Naive B cell (primary cell): ENCODE results near the gene RBMS3. TPM values are rescaled to one million over a fixed set of nuclear protein-coding genes. Genes with fewer than 3 reads are reported as not detected.

ENCODE experiments used
- ATAC-seq, 2 donors: fragments of 150-1000 bp; cut with Tn5 transposase; 2 replicates each; pipeline ENCODE4 v1.10.0; 2021; ENCODE audit warnings: low read depth in 2 of 2, mild to moderate bottlenecking in 2 of 2, moderate library complexity in 2 of 2
- DNase-seq: peaks from one replicate; pipeline ENCODE4 v3.0.0; 2022
- H3K27ac Mint-ChIP-seq, 6 donors: one replicate each; pipeline ENCODE4 v1.8.0; 2020 to 2022; ENCODE audit warnings: mild to moderate bottlenecking in 6 of 6, mixed read lengths in 6 of 6, moderate library complexity in 5 of 6, inconsistent platforms in 2 of 6
- H3K27me3 Mint-ChIP-seq, 3 donors: one replicate each; pipeline ENCODE4 v1.8.0; 2021 to 2022; ENCODE audit warnings: mixed read lengths in 3 of 3, mild to moderate bottlenecking in 1 of 3
- H3K36me3 Mint-ChIP-seq, 2 donors: one replicate each; pipeline ENCODE4 v1.8.0; 2020 to 2022; ENCODE audit warnings: mixed read lengths in 2 of 2, inconsistent platforms in 1 of 2, mild to moderate bottlenecking in 1 of 2
- H3K4me1 Mint-ChIP-seq, 3 donors: one replicate each; pipeline ENCODE4 v1.8.0; 2020 to 2022; ENCODE audit warnings: mixed read lengths in 3 of 3, inconsistent platforms in 1 of 3, mild to moderate bottlenecking in 1 of 3, moderate library complexity in 1 of 3
- H3K4me3 Mint-ChIP-seq, 8 donors: one replicate each; pipeline ENCODE4 v1.8.0; 2020 to 2022; ENCODE audit warnings: mild to moderate bottlenecking in 8 of 8, mixed read lengths in 8 of 8, moderate library complexity in 8 of 8, inconsistent platforms in 2 of 8
- H3K9me3 Mint-ChIP-seq, 7 donors: one replicate each; pipeline ENCODE4 v1.8.0; 2020 to 2022; ENCODE audit warnings: mixed read lengths in 7 of 7, mild to moderate bottlenecking in 5 of 7, inconsistent platforms in 2 of 7, moderate library complexity in 1 of 7
- polyA plus RNA-seq, 6 donors: library from polyadenylated mRNA; unstranded; fragments of 300-500 nt; fragmentation: Illumina TruSeq; gene quantifications; one replicate each; pipeline ENCODE4 v1.2.3, GENCODE V29; 2021; ENCODE audit warnings: low read depth in 6 of 6

Gene RBMS3
- polyA plus RNA-seq, 6 donors from 2014 or later, result 0.12 to 1.3 (median 0.45) TPM; not detected in 3

DNA sequence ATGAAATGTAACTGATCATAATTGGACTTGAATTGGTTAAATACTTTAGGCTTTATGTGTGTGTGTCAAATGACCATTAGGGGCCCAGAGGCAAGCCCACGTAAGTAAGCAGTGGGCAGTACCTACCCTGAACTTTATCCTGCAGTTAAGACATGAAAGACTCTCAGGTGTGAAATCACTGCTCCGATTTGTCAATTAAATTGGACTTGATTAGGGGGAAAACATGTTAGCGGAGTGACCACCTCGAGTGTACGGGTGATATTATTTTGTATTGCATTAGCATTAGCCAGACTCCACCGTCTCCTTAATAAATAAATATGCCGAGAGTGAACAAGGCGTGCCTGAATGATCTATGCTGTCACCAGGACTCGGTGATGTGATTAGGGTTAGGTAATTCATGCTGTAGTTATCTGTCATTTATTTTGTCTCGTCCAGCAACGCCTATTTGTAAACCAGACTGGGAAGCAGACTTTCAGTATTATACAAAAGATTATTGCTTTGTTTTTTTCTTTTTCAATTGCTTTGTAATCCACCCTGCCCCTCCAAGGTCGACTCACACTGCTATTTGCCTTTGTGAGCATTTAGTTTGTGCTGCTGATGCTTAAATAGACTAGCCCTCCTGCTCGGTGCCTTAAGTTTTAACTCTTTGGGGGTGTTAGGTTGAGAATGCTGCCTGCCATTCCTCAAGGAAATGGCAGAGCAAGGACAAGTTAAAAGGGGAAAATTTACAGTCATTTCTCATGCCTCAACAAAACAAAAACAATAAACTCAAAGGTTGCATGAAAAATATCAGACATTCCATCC, 1.8 kb downstream of the RBMS3 start:
- Mint-ChIP-seq H3K36me3 (no peaks in the 10 kb centered on the region), H3K4me3 (peak overlapping the region in 7 of 8 donors; percentile 4 to 92 (median 82)), H3K27ac (no peak overlapping the region), H3K27me3 (peaks cover 0 to 14% (median 8%) of the 10 kb centered on the region in 3 donors), H3K9me3 (no peaks in the 10 kb centered on the region), H3K4me1 (peaks cover 23 to 30% (median 25%) of the 10 kb centered on the region in 3 donors)
- DNase-seq (no peak), ATAC-seq (no peak)

GRCh38 chr3:29283231-29284119, 2.6 kb downstream of the RBMS3 start:
- peaks cover 23 to 30% (median 25%) of the 10 kb centered on the region in 3 donors for H3K4me1 Mint-ChIP-seq
- peaks cover 0 to 14% (median 8%) of the 10 kb centered on the region in 3 donors for H3K27me3 Mint-ChIP-seq
- peak overlapping the region in 2 of 6 donors; percentile 1 to 33 for H3K27ac Mint-ChIP-seq
- H3K4me3 Mint-ChIP-seq, result peak overlapping the region in 1 of 8 donors; percentile 10
- H3K9me3 Mint-ChIP-seq, result no peaks in the 10 kb centered on the region
- DNase-seq (no peak), ATAC-seq (no peak)
- no peaks in the 10 kb centered on the region for H3K36me3 Mint-ChIP-seq

DNA sequence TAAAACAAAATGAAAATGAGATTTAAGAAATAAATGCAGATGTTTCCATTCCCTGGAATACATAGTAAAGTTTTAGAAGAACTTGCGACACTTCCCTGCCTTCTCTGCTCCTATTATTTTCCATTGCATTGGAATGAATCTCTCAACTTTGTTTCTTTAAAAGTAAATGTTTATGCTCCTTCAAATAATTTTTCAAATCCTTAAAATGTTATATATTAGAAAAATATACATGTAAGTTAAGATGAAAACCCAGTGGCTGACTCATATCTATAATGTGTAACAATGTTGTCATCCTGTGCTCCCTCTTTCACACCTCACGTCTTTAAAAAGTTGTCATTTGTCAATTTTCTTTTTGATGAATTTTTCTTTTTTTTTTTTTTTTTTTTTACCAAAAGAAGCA, 3.6 kb downstream of the RBMS3 start:
- peaks cover 23 to 30% (median 25%) of the 10 kb centered on the region in 3 donors for H3K4me1 Mint-ChIP-seq
- DNase-seq, result no peak

GRCh38 chr3:29285471-29286071, 4.7 kb downstream of the RBMS3 start:
- Mint-ChIP-seq H3K4me3 (no peak overlapping the region), H3K9me3 (no peaks in the 10 kb centered on the region), H3K27ac (no peak overlapping the region), H3K36me3 (no peaks in the 10 kb centered on the region), H3K4me1 (peaks cover 19 to 22% (median 21%) of the 10 kb centered on the region in 3 donors), H3K27me3 (peaks cover 0 to 14% (median 8%) of the 10 kb centered on the region in 3 donors)
- ATAC-seq (no peak), DNase-seq (no peak)

More for the DNA sequence above, 3.6 kb downstream of the RBMS3 start:
- H3K36me3 Mint-ChIP-seq, result no peaks in the 10 kb centered on the region
- no peak overlapping the region for H3K4me3 Mint-ChIP-seq
- H3K9me3 Mint-ChIP-seq, result no peaks in the 10 kb centered on the region
- no peak for ATAC-seq
- H3K27ac Mint-ChIP-seq, result no peak overlapping the region
- peaks cover 0 to 14% (median 8%) of the 10 kb centered on the region in 3 donors for H3K27me3 Mint-ChIP-seq

DNA sequence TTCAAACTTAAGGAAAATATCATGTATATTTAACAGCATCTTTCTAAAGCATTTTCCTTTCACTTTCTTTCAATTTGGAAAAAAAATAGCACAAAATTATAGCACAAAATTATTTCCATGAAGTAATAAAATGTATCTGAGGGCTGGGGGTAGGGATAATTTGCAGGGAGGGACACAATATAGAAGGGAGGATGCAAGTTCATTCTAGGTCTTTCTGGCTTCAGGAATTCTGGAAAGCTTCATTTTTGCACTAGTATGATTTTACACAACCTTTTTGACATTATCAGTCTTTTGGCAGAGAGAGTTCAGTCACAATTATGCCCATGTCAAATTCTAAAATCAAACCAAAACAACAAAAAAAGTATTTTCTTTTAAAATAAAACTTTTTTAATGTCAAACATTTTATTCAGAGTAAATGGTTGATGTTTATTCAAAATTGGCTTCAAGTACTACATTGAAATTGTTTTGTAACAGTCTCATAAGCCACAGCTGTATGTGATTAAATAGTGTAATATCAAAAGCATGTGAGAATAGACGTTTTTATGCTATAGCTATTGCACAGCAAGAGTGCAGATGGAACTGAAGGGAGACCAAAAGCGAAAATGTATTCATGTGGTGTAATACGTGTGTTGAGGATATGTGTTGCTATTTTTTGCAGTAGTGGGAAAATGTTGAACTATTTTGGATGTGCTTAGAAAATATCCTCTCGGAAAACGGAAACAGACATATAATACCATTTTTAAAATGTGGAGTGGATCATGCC, 5.8 kb downstream of the RBMS3 start:
- peaks cover 8 to 12% (median 10%) of the 10 kb centered on the region in 3 donors for H3K4me1 Mint-ChIP-seq
- H3K4me3 Mint-ChIP-seq, result no peak overlapping the region

GRCh38 chr3:29290596-29290995, 9.7 kb downstream of the RBMS3 start:
- Mint-ChIP-seq H3K27me3 (no peaks in the 10 kb centered on the region), H3K27ac (no peak overlapping the region), H3K36me3 (no peaks in the 10 kb centered on the region), H3K4me3 (no peak overlapping the region), H3K9me3 (no peaks in the 10 kb centered on the region), H3K4me1 (no peaks in the 10 kb centered on the region)
- DNase-seq (no peak), ATAC-seq (no peak)

More for the DNA sequence above, 5.8 kb downstream of the RBMS3 start:
- Mint-ChIP-seq H3K36me3 (no peaks in the 10 kb centered on the region), H3K27me3 (peaks cover 0 to 8% (median 4%) of the 10 kb centered on the region in 3 donors), H3K9me3 (no peaks in the 10 kb centered on the region), H3K27ac (no peak overlapping the region)
- ATAC-seq (no peak), DNase-seq (no peak)

DNA sequence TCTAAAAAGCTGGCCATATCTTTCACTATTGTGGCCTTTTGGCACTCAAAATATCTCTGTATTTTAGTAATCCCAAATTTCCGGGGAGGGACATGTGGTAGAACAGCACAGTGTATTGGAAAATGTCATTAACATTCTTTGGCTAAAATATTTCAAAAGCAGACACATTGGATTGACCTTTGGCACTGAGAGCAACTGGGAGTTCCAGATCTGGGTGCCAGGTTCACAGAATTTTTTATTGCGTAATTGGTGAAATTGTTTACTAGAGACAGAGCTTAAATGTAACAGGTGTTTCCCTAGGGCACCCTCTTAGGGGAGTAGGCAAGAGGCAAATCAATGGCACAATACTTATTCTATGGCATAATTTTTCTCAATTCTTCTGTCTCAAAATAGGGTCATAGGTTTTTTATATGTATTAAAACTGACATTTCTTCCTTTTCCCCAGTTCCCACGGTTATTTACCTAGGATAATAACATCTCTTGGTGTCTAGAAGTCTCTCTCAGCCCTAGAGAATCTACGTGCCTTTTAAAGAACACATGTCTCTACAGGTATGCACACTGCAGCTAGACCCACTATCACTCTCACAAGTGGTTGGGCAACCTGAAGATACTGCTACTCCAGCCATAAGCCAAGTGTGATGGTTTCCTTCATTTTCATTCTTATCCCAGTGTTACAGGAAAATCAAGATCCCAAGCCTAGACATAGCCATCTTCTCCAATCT, 10.6 kb downstream of the RBMS3 start:
- Mint-ChIP-seq H3K9me3 (no peaks in the 10 kb centered on the region), H3K27me3 (no peaks in the 10 kb centered on the region), H3K4me1 (no peaks in the 10 kb centered on the region), H3K4me3 (no peak overlapping the region), H3K27ac (no peak overlapping the region), H3K36me3 (no peaks in the 10 kb centered on the region)
- ATAC-seq (no peak), DNase-seq (no peak)

- no peak for ATAC-seq
These were observed 11.1 kb downstream of the RBMS3 start for GRCh38 chr3:29291982-29292363.

GRCh38 chr3:29293421-29293820, 12.6 kb downstream of the RBMS3 start:
- no peak overlapping the region for H3K4me3 Mint-ChIP-seq
- no peaks in the 10 kb centered on the region for H3K9me3 Mint-ChIP-seq
- DNase-seq (no peak), ATAC-seq (no peak)
- H3K36me3 Mint-ChIP-seq, result no peaks in the 10 kb centered on the region
- no peaks in the 10 kb centered on the region for H3K27me3 Mint-ChIP-seq
- H3K27ac Mint-ChIP-seq, result no peak overlapping the region
- H3K4me1 Mint-ChIP-seq, result no peaks in the 10 kb centered on the region

More at GRCh38 chr3:29291982-29292363, 11.1 kb downstream of the RBMS3 start:
- no peaks in the 10 kb centered on the region for H3K4me1 Mint-ChIP-seq
- no peak overlapping the region for H3K4me3 Mint-ChIP-seq
- H3K27me3 Mint-ChIP-seq, result no peaks in the 10 kb centered on the region
- DNase-seq, result no peak
- no peak overlapping the region for H3K27ac Mint-ChIP-seq
- no peaks in the 10 kb centered on the region for H3K9me3 Mint-ChIP-seq
- no peaks in the 10 kb centered on the region for H3K36me3 Mint-ChIP-seq

GRCh38 chr3:29297998-29298397, 17.1 kb downstream of the RBMS3 start:
- Mint-ChIP-seq H3K4me1 (peaks cover 0 to 12% (median 0%) of the 10 kb centered on the region in 3 donors), H3K4me3 (no peak overlapping the region), H3K36me3 (no peaks in the 10 kb centered on the region), H3K27me3 (no peaks in the 10 kb centered on the region), H3K9me3 (no peaks in the 10 kb centered on the region), H3K27ac (no peak overlapping the region)
- DNase-seq (no peak), ATAC-seq (no peak)

DNA sequence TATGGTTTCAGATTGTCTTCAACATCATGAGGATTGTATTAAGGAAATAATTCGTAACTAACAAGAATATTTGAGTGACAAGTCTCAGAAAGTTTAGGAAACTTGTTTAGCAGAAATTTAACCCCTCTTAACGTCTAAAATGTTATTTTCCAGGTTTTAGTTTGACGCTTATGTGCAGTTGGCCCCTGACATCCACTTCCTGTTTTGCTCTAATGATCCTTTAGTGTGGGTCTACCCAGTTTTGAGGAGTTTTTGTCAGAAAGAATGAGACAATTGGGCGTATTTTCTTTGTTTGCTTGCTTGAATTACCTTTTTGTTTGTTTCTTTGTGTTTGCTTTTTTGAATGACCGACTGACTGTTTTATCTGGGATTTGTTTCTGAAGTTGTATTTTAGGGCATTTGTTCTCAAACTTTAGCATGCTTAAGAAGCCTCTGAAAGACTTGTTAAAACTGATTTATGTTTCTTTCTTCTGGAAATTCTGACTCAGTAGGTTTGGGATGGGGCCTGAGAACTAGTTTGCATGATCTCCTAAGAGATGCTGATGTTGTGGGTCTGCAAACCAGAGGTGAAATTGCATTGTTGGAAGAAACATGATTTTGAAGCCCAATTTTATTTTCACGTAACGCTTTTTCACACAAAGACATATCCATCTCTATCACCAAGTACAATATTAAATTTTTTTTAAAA, 20.6 kb downstream of the RBMS3 start:
- ATAC-seq, result no peak

GRCh38 chr3:29302619-29303018, 21.7 kb downstream of the RBMS3 start:
- ATAC-seq, result no peak
- no peak overlapping the region for H3K4me3 Mint-ChIP-seq
- H3K27ac Mint-ChIP-seq, result no peak overlapping the region
- H3K27me3 Mint-ChIP-seq, result no peaks in the 10 kb centered on the region
- no peaks in the 10 kb centered on the region for H3K36me3 Mint-ChIP-seq
- peaks cover 0 to 12% (median 0%) of the 10 kb centered on the region in 3 donors for H3K4me1 Mint-ChIP-seq
- no peak for DNase-seq
- H3K9me3 Mint-ChIP-seq, result peaks cover 0 to 6% (median 0%) of the 10 kb centered on the region in 7 donors

More for the DNA sequence above, 20.6 kb downstream of the RBMS3 start:
- no peak for DNase-seq
- Mint-ChIP-seq H3K4me3 (no peak overlapping the region), H3K27ac (no peak overlapping the region), H3K4me1 (peaks cover 0 to 12% (median 0%) of the 10 kb centered on the region in 3 donors), H3K27me3 (no peaks in the 10 kb centered on the region), H3K36me3 (no peaks in the 10 kb centered on the region), H3K9me3 (peaks cover 0 to 6% (median 0%) of the 10 kb centered on the region in 7 donors)
